GM23338 (cell line): ENCODE measurements around the gene DLG2. TPM values are rescaled to one million over a fixed set of nuclear protein-coding genes. Genes with fewer than 3 reads are reported as not detected.
"Not testable (repeated sequence)": the region's sequence is repeated elsewhere in the genome, so short reads cannot be mapped to it uniquely, and the experiment has no call there.

Experiments
- ATAC-seq: fragments of 200-7000 bp; cut with Tn5 transposase; 3 replicates; pipeline ENCODE4 v1.9.1; 2020
- DNase-seq: peaks from one replicate; pipeline ENCODE4 v3.0.0-alpha.2; 2015; ENCODE audit warnings: low spot score
- H2AFZ ChIP-seq: fragments of 200-600 bp; sonication (generic); 2 replicates; pipeline ENCODE4 v1.8.0; 2016; ENCODE audit warnings: antibody characterized with exemption, mild to moderate bottlenecking, moderate library complexity
- H3F3A ChIP-seq: fragments of 200-600 bp; sonication (generic); replicated peaks from 2 replicates; pipeline ENCODE4 v1.8.0; 2017; ENCODE audit warnings: antibody characterized with exemption, mixed run types, low read depth
- H3K27ac ChIP-seq: fragments of 200-600 bp; sonication (generic); 2 replicates; pipeline ENCODE4 v1.6.1; 2016; ENCODE audit warnings: low read depth
- H3K27me3 ChIP-seq: fragments of 200-600 bp; sonication (generic); 2 replicates; pipeline ENCODE4 v1.8.0; 2016; ENCODE audit warnings: mild to moderate bottlenecking, mixed run types, moderate library complexity; ENCODE audit not compliant: insufficient read depth
- H3K36me3 ChIP-seq: fragments of 200-600 bp; sonication (generic); 2 replicates; pipeline ENCODE4 v1.8.0; 2016; ENCODE audit warnings: mild to moderate bottlenecking; ENCODE audit not compliant: insufficient read depth
- H3K4me1 ChIP-seq: fragments of 200-600 bp; sonication (generic); 2 replicates; pipeline ENCODE4 v1.8.0; 2016; ENCODE audit warnings: mild to moderate bottlenecking, moderate library complexity; ENCODE audit not compliant: insufficient read depth
- H3K4me2 ChIP-seq: fragments of 200-600 bp; sonication (generic); 2 replicates; pipeline ENCODE4 v1.7.1; 2017; ENCODE audit warnings: mixed run types
- H3K4me3 ChIP-seq: fragments of 200-600 bp; sonication (generic); 2 replicates; pipeline ENCODE4 v1.6.1; 2016; ENCODE audit warnings: mixed run types
- H3K79me2 ChIP-seq: fragments of 200-600 bp; sonication (generic); replicated peaks from 2 replicates; pipeline ENCODE4 v1.8.0; 2017; ENCODE audit warnings: mild to moderate bottlenecking; ENCODE audit not compliant: insufficient read depth
- H3K9me2 ChIP-seq: fragments of 200-600 bp; sonication (generic); 2 replicates; pipeline ENCODE4 v1.8.0; 2017; ENCODE audit not compliant: insufficient read depth
- H4K20me1 ChIP-seq: fragments of 200-600 bp; sonication (generic); replicated peaks from 2 replicates; pipeline ENCODE4 v1.8.0; 2017; ENCODE audit warnings: mild to moderate bottlenecking; ENCODE audit not compliant: insufficient read depth
- H3K27ac Mint-ChIP-seq: 2 replicates; pipeline ENCODE4 v1.8.0; 2020; ENCODE audit warnings: inconsistent platforms, mild to moderate bottlenecking, moderate library complexity, mixed read lengths
- H3K27me3 Mint-ChIP-seq: 3 replicates; pipeline ENCODE4 v1.8.0; 2022; ENCODE audit warnings: low read depth, mild to moderate bottlenecking, moderate library complexity, mixed read lengths, inconsistent platforms; ENCODE audit not compliant: insufficient read depth, poor library complexity
- H3K36me3 Mint-ChIP-seq: 3 replicates; pipeline ENCODE4 v1.8.0; 2021; ENCODE audit warnings: low read depth, mild to moderate bottlenecking, inconsistent platforms, moderate library complexity, mixed read lengths
- H3K4me1 Mint-ChIP-seq: 3 replicates; pipeline ENCODE4 v1.8.0; 2020; ENCODE audit warnings: mild to moderate bottlenecking, inconsistent platforms, mixed read lengths
- H3K4me3 Mint-ChIP-seq: 3 replicates; pipeline ENCODE4 v1.8.0; 2021; ENCODE audit warnings: moderate library complexity, mild to moderate bottlenecking, inconsistent platforms, mixed read lengths
- H3K9me3 Mint-ChIP-seq: 3 replicates; pipeline ENCODE4 v1.8.0; 2020; ENCODE audit warnings: moderate library complexity, mild to moderate bottlenecking, inconsistent platforms, mixed read lengths
- CREB1 ChIP-seq: fragments of 250-450 bp; sonication (Bioruptor Pico); IDR thresholded peaks from 2 replicates; pipeline ENCODE4 v1.5.0; 2020; ENCODE audit warnings: low read depth, mild to moderate bottlenecking, moderate library complexity
- POLR2AphosphoS5 ChIP-seq: IDR thresholded peaks from 2 replicates; pipeline ENCODE4 v1.6.1; 2016; ENCODE audit warnings: antibody characterized with exemption, low read depth
- ZNF114 ChIP-seq: fragments of 250-450 bp; sonication (Bioruptor Pico); IDR thresholded peaks from 2 replicates; pipeline ENCODE4 v1.5.0; 2020; ENCODE audit warnings: mild to moderate bottlenecking, moderate library complexity
- ZNF331 ChIP-seq: fragments of 250-450 bp; sonication (Bioruptor Pico); IDR thresholded peaks from 2 replicates; pipeline ENCODE4 v1.5.0; 2020; ENCODE audit warnings: low read depth, mild to moderate bottlenecking, moderate library complexity
- polyA plus RNA-seq: library from polyadenylated mRNA; unstranded; fragments of >200 nt; fragmentation: Nextera tagmentation; extraction: Ambion mirVana; gene quantifications from 2 replicates; pipeline ENCODE4 v1.2.1, GENCODE V29; 2016
- total RNA-seq: library from RNA; depleted of rRNA; stranded (reverse); fragments of >200 nt; shearing (Covaris generic); gene quantifications from 2 replicates; pipeline ENCODE4 v1.2.3, GENCODE V29; 2014
- TF ChIP-seq, protein P1 (sequence below), 2 experiments: fragments of 200-600 bp in 1 of 2; sonication (generic) in 1 of 2; conservative IDR thresholded peaks; 2 replicates each; pipeline versions ENCODE4 v1.5.1 to v1.6.1; 2016 to 2017; ENCODE audit warnings: antibody characterized with exemption in 2 of 2, low read depth in 2 of 2, mild to moderate bottlenecking in 2 of 2, moderate library complexity in 1 of 2
- TF ChIP-seq, protein P2 (sequence below): IDR thresholded peaks from one replicate; pipeline ENCODE4 v1.6.1; 2018; ENCODE audit warnings: antibody characterized with exemption; ENCODE audit not compliant: unreplicated experiment

Gene DLG2
- total and polyA plus RNA-seq, 2 experiments from 2014 or later = 19.8 to 21.5 TPM

DNA sequence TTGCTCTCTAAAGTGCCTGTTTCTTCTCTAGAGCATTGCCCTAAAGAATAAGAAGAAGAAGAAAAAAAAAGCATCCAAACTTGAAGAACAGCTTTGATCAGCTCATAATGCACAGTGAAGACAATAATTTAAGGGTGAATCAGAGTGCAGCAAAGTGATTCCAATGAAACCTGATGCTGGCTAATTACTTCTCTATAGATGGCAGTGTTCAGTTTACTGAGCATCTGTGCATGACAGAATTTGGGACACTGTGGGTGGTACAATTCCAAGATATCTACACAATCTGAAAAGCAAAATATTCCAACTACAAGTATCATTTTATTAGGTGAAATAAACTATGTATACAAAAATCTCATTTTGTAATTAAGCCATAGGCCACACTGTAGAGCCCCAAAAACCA is 1890.5 kb downstream of the DLG2 start:
- no peak for ATAC-seq
- Histone ChIP-seq H3F3A (no peaks in the 10 kb centered on the region), H3K4me2 (no peak overlapping the region), H4K20me1 (no peaks in the 10 kb centered on the region), H3K36me3 (no peaks in the 10 kb centered on the region), H3K79me2 (no peaks in the 10 kb centered on the region), H3K4me3 (no peak overlapping the region), H3K9me2 (no peaks in the 10 kb centered on the region; the same call in 1 of the 2 replicates), H3K27me3 (no peaks in the 10 kb centered on the region), H3K4me1 (no peaks in the 10 kb centered on the region), H2AFZ (no peak overlapping the region), H3K27ac (no peak overlapping the region)
- no peaks in the 10 kb centered on the region for H3K27me3 Mint-ChIP-seq
- H3K4me1 Mint-ChIP-seq = peaks cover 2% of the 10 kb centered on the region; the same call in 1 of the 3 replicates
- no peak for DNase-seq
- no peak for TF ChIP-seq ZNF114 (CRISPR knock-in tag)
- TF ChIP-seq CREB1 (CRISPR knock-in tag) = no peak
- TF ChIP-seq, protein P1, sequence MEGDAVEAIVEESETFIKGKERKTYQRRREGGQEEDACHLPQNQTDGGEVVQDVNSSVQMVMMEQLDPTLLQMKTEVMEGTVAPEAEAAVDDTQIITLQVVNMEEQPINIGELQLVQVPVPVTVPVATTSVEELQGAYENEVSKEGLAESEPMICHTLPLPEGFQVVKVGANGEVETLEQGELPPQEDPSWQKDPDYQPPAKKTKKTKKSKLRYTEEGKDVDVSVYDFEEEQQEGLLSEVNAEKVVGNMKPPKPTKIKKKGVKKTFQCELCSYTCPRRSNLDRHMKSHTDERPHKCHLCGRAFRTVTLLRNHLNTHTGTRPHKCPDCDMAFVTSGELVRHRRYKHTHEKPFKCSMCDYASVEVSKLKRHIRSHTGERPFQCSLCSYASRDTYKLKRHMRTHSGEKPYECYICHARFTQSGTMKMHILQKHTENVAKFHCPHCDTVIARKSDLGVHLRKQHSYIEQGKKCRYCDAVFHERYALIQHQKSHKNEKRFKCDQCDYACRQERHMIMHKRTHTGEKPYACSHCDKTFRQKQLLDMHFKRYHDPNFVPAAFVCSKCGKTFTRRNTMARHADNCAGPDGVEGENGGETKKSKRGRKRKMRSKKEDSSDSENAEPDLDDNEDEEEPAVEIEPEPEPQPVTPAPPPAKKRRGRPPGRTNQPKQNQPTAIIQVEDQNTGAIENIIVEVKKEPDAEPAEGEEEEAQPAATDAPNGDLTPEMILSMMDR (conservative IDR thresholded peaks at IDR 0.05; ENCODE audit: low read depth in 2 of 2) = no peak
- no peak overlapping the region for H3K4me3 Mint-ChIP-seq
- H3K9me3 Mint-ChIP-seq = no peaks in the 10 kb centered on the region
- no peaks in the 10 kb centered on the region for H3K36me3 Mint-ChIP-seq
- H3K27ac Mint-ChIP-seq = no peak overlapping the region

DNA sequence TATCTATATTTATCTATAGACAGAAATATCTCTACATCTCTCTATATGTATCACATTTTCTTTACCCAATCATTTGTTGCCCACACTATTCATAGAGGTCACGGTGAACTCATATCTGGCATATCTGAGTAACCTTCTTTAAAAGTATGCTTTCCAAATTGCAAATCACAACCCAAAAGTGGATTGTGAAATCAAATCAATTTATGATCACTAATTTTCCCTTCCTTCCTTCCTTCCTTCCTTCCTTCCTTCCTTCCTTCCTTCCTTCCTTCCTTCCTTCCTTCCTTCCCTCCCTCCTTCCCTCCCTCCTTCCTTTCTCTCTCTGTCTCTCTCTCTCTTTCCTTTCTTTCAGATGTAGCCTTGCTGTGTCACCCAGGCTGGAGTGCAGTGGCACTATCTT is 1893.0 kb downstream of the DLG2 start:
- no peaks in the 10 kb centered on the region for H3K9me3 Mint-ChIP-seq
- TF ChIP-seq, protein P2, sequence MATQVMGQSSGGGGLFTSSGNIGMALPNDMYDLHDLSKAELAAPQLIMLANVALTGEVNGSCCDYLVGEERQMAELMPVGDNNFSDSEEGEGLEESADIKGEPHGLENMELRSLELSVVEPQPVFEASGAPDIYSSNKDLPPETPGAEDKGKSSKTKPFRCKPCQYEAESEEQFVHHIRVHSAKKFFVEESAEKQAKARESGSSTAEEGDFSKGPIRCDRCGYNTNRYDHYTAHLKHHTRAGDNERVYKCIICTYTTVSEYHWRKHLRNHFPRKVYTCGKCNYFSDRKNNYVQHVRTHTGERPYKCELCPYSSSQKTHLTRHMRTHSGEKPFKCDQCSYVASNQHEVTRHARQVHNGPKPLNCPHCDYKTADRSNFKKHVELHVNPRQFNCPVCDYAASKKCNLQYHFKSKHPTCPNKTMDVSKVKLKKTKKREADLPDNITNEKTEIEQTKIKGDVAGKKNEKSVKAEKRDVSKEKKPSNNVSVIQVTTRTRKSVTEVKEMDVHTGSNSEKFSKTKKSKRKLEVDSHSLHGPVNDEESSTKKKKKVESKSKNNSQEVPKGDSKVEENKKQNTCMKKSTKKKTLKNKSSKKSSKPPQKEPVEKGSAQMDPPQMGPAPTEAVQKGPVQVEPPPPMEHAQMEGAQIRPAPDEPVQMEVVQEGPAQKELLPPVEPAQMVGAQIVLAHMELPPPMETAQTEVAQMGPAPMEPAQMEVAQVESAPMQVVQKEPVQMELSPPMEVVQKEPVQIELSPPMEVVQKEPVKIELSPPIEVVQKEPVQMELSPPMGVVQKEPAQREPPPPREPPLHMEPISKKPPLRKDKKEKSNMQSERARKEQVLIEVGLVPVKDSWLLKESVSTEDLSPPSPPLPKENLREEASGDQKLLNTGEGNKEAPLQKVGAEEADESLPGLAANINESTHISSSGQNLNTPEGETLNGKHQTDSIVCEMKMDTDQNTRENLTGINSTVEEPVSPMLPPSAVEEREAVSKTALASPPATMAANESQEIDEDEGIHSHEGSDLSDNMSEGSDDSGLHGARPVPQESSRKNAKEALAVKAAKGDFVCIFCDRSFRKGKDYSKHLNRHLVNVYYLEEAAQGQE = no peak
- TF ChIP-seq CREB1 (CRISPR knock-in tag) (no peak), POLR2AphosphoS5 (no peak), ZNF331 (CRISPR knock-in tag) (no peak)
- no peak overlapping the region for H3K27ac ChIP-seq

DNA sequence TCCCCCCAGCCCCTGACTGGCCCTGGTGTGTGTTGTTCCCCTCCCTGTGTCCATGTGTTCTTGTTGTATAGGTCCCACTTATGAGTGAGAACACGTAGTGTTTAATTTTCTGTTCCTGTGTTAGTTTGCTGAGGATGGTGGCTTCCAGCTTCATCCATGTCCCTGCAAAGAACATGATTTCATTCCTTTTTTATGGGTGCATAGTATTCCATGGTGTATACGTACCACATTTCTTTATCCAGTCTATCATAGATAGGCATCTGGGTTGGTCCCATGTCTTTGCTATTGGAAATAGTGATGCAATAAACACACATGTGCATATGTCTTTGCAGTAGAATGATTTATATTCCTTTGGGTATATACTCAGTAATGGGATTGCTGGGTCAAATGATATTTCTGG is 1895.9 kb downstream of the DLG2 start:
- not testable (repeated sequence) for ATAC-seq, H3K36me3 ChIP-seq, H3K4me3 Mint-ChIP-seq, H2AFZ ChIP-seq, DNase-seq, H3K4me2 ChIP-seq, H3K4me3 ChIP-seq, H3K9me2 ChIP-seq, H3K27ac Mint-ChIP-seq, H3K9me3 Mint-ChIP-seq, H3K79me2 ChIP-seq, H4K20me1 ChIP-seq, H3K27me3 Mint-ChIP-seq, H3K27ac ChIP-seq, H3K4me1 Mint-ChIP-seq, H3F3A ChIP-seq, H3K4me1 ChIP-seq, H3K36me3 Mint-ChIP-seq, H3K27me3 ChIP-seq

More for the DNA sequence above, 1893.0 kb downstream of the DLG2 start:
- Mint-ChIP-seq H3K27me3 (no peaks in the 10 kb centered on the region), H3K4me3 (no peak overlapping the region), H3K36me3 (no peaks in the 10 kb centered on the region), H3K4me1 (peaks cover 2% of the 10 kb centered on the region; the same call in 1 of the 3 replicates), H3K27ac (no peak overlapping the region)
- ATAC-seq = no peak
- Histone ChIP-seq H3K9me2 (peaks cover 4% of the 10 kb centered on the region; the same call in 1 of the 2 replicates), H3K79me2 (no peaks in the 10 kb centered on the region), H3F3A (no peaks in the 10 kb centered on the region), H4K20me1 (no peaks in the 10 kb centered on the region), H3K4me1 (no peaks in the 10 kb centered on the region), H2AFZ (no peak overlapping the region), H3K4me3 (no peak overlapping the region), H3K4me2 (no peak overlapping the region), H3K27me3 (no peaks in the 10 kb centered on the region), H3K36me3 (no peaks in the 10 kb centered on the region)
- no peak for DNase-seq
